Hepatocyte (in vitro differentiated cells): ENCODE results near the gene MDM2. TPM values are rescaled to one million over a fixed set of nuclear protein-coding genes. Genes with fewer than 3 reads are reported as not detected.

ENCODE experiments used
- DNase-seq: peaks from one replicate; pipeline ENCODE4 v3.0.0-alpha.2; 2016; ENCODE audit warnings: low spot score
- H2AFZ ChIP-seq: fragments of 200-600 bp; sonication (generic); 2 replicates; pipeline ENCODE4 v1.6.0; 2016; ENCODE audit warnings: antibody characterized with exemption, mild to moderate bottlenecking
- H3K27ac ChIP-seq: fragments of 200-600 bp; sonication (generic); 2 replicates; pipeline ENCODE4 v1.5.1; 2016; ENCODE audit warnings: mild to moderate bottlenecking
- H3K27me3 ChIP-seq: fragments of 200-600 bp; sonication (generic); 2 replicates; pipeline ENCODE4 v1.6.1; 2016
- H3K36me3 ChIP-seq: fragments of 200-600 bp; sonication (generic); replicated peaks from 2 replicates; pipeline ENCODE4 v1.5.1; 2016; ENCODE audit warnings: low read depth; ENCODE audit not compliant: insufficient read depth
- H3K4me1 ChIP-seq: fragments of 200-600 bp; sonication (generic); 2 replicates; pipeline ENCODE4 v1.5.1; 2016; ENCODE audit warnings: mild to moderate bottlenecking, moderate library complexity; ENCODE audit not compliant: insufficient read depth
- H3K4me2 ChIP-seq: fragments of 200-600 bp; sonication (generic); 2 replicates; pipeline ENCODE4 v1.6.0; 2016
- H3K4me3 ChIP-seq: fragments of 200-600 bp; sonication (generic); 2 replicates; pipeline ENCODE4 v1.5.1; 2016; ENCODE audit warnings: mild to moderate bottlenecking
- H3K79me2 ChIP-seq: fragments of 200-600 bp; sonication (generic); 2 replicates; pipeline ENCODE4 v1.6.0; 2017; ENCODE audit warnings: mild to moderate bottlenecking
- H3K9me2 ChIP-seq: fragments of 200-600 bp; sonication (generic); replicated peaks from 2 replicates; pipeline ENCODE4 v1.6.0; 2017; ENCODE audit warnings: mild to moderate bottlenecking; ENCODE audit not compliant: insufficient read depth
- H3K9me3 ChIP-seq: fragments of 200-600 bp; sonication (generic); 2 replicates; pipeline ENCODE4 v1.5.1; 2016; ENCODE audit warnings: low read depth, mild to moderate bottlenecking
- H4K20me1 ChIP-seq: fragments of 200-600 bp; sonication (generic); 2 replicates; pipeline ENCODE4 v1.6.0; 2016; ENCODE audit warnings: mild to moderate bottlenecking; ENCODE audit not compliant: insufficient read depth, poor library complexity, severe bottlenecking
- CTCF ChIP-seq: fragments of 200-600 bp; sonication (generic); IDR thresholded peaks from 2 replicates; pipeline ENCODE4 v1.5.1; 2016; ENCODE audit warnings: antibody characterized with exemption, mild to moderate bottlenecking; ENCODE audit not compliant: poor library complexity
- EZH2 ChIP-seq: fragments of 200-600 bp; sonication (generic); IDR thresholded peaks from 2 replicates; pipeline ENCODE4 v1.6.1; 2016; ENCODE audit warnings: antibody characterized with exemption, mild to moderate bottlenecking, borderline replicate concordance
- EZH2phosphoT487 ChIP-seq: fragments of 200-600 bp; sonication (generic); IDR thresholded peaks from one replicate; pipeline ENCODE4 v1.6.1; 2018; ENCODE audit warnings: antibody characterized with exemption, mild to moderate bottlenecking, low read depth, moderate library complexity; ENCODE audit not compliant: unreplicated experiment, severe bottlenecking
- WGBS: methylation state at CpG from one replicate; pipeline ENCODE4 v1.1.6; 2016; ENCODE audit warnings: low lambda C conversion rate; ENCODE audit errors: missing lambda C conversion rate; 5-methylcytosine and 5-hydroxymethylcytosine counted together
- polyA plus RNA-seq: library from polyadenylated mRNA; unstranded; fragments of >200 nt; fragmentation: Nextera tagmentation; extraction: Ambion mirVana; gene quantifications from 2 replicates; pipeline ENCODE4 v1.2.1, GENCODE V29; 2016
- total RNA-seq: library from RNA; depleted of rRNA; stranded (reverse); fragments of >200 nt; gene quantifications from 2 replicates; pipeline ENCODE4 v1.2.3, GENCODE V29; 2014

MDM2 gene
- total and polyA plus RNA-seq, 2 experiments from 2014 or later, result 42.0 to 77.4 TPM

GRCh38 chr12:68894276-68894855, 86.4 kb downstream of the MDM2 start:
- no peak overlapping the region for H3K4me2 ChIP-seq
- no peaks in the 10 kb centered on the region for H3K36me3 ChIP-seq
- no peak overlapping the region for H3K27ac ChIP-seq
- no peak for DNase-seq
- H3K9me3 ChIP-seq, result no peaks in the 10 kb centered on the region
- H3K4me1 ChIP-seq, result no peaks in the 10 kb centered on the region
- 92% methylated on average over 7 of the region's 7 CpGs for WGBS
- no peak overlapping the region for H2AFZ ChIP-seq
- no peaks in the 10 kb centered on the region for H3K79me2 ChIP-seq
- no peaks in the 10 kb centered on the region for H4K20me1 ChIP-seq
- no peak overlapping the region for H3K4me3 ChIP-seq
- H3K9me2 ChIP-seq, result no peaks in the 10 kb centered on the region
- TF ChIP-seq EZH2phosphoT487 (no peak), CTCF (no peak), EZH2 (no peak)
- H3K27me3 ChIP-seq, result no peaks in the 10 kb centered on the region

GRCh38 chr12:68896881-68897540, 89.0 kb downstream of the MDM2 start:
- no peaks in the 10 kb centered on the region for H3K36me3 ChIP-seq
- TF ChIP-seq EZH2 (no peak), EZH2phosphoT487 (no peak), CTCF (no peak)
- no peaks in the 10 kb centered on the region for H3K9me2 ChIP-seq
- no peak overlapping the region for H3K27ac ChIP-seq
- 78% methylated on average over 4 of the region's 4 CpGs for WGBS
- no peaks in the 10 kb centered on the region for H3K79me2 ChIP-seq
- no peak overlapping the region for H2AFZ ChIP-seq
- H3K4me3 ChIP-seq, result no peak overlapping the region
- H3K9me3 ChIP-seq, result no peaks in the 10 kb centered on the region
- no peak for DNase-seq
- no peaks in the 10 kb centered on the region for H4K20me1 ChIP-seq
- no peak overlapping the region for H3K4me2 ChIP-seq
- peaks cover 4% of the 10 kb centered on the region for H3K4me1 ChIP-seq
- no peaks in the 10 kb centered on the region for H3K27me3 ChIP-seq

- no peak overlapping the region for H2AFZ ChIP-seq
- H3K4me1 ChIP-seq, result peaks cover 4% of the 10 kb centered on the region
- H4K20me1 ChIP-seq, result no peaks in the 10 kb centered on the region
- 79% methylated on average over 4 of the region's 4 CpGs for WGBS
- no peak overlapping the region for H3K4me3 ChIP-seq
- no peak overlapping the region for H3K27ac ChIP-seq
- no peaks in the 10 kb centered on the region for H3K79me2 ChIP-seq
- no peaks in the 10 kb centered on the region for H3K9me2 ChIP-seq
- peak; percentile 74 for DNase-seq
- H3K27me3 ChIP-seq, result no peaks in the 10 kb centered on the region
- TF ChIP-seq CTCF (peak; percentile 57), EZH2 (no peak)
- no peak overlapping the region for H3K4me2 ChIP-seq
- H3K9me3 ChIP-seq, result no peaks in the 10 kb centered on the region
- H3K36me3 ChIP-seq, result no peaks in the 10 kb centered on the region
Observed at GRCh38 chr12:68899251-68899771, 91.3 kb downstream of the MDM2 start.
